Activated CD8-positive, alpha-beta memory T cell treated with anti-CD3 and anti-CD28 coated beads for 1 hour (primary cell): ENCODE results near the gene ACTR6.
A peak's percentile ranks its signal among the peaks of the same experiment; 100 is the strongest.
"Not testable (repeated sequence)": the region's sequence is repeated elsewhere in the genome, so short reads cannot be mapped to it uniquely, and the experiment has no call there.

ENCODE experiments used
- DNase-seq, 2 donors: peaks; one replicate each; pipeline ENCODE4 v3.0.0-alpha.2; 2020; ENCODE audit warnings: low read depth in 1 of 2; ENCODE audit errors: extremely low read depth in 1 of 2

Gene ACTR6

DNA sequence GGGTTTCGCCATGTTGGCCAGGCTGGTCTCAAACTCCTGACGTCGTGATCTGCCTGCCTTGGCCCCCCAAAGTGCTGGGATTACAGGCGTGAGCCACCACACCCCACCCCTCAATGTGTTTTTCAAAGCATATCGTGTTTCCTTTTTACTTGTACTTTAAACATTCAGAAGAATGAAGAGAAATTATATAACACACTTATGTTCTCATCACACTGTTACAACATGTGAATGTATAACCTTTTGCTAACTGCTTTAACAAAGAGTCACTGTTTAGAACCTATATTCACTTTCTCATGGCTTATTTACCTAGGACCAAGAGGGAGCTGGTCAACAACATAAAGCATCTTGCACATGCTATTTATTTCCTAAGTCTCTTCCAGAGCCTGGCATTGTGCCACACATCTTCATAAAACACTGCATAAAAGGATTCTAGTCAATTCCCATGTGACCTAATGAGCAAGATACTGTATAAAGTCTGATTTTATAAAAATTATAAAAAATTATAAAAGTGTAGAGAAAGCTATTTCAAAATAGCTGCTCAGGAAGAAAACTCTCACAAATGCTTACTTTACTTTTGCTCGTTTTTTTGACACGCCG, 16.0 kb upstream of the ACTR6 start:
- DNase-seq = no peak

DNA sequence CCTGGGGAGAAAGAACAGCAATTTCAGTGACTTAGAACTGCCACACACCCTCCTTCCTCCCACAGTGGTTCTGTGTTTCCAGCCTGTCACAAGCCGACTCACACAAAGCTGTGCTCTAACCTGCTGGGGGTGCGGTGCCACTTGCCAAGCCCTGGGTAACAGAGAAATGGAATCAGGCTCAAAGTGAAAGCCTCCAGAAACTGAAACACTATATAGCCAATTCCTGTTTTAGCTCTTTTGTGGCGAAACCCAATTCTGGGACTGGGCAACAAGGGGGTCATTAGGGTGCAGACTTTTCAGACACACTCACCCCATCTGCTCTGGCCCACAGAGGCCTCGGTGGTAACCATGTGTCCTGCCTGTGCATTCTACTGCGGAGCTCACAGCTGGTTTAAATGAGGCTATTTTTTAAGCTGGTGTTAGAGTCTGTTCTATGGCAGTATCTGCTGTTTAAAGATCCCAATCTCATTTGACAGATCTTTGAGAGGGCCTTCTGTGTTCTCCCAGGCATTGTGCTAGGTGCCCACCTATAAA, 15.2 kb upstream of the ACTR6 start:
- DNase-seq = no peak

DNA sequence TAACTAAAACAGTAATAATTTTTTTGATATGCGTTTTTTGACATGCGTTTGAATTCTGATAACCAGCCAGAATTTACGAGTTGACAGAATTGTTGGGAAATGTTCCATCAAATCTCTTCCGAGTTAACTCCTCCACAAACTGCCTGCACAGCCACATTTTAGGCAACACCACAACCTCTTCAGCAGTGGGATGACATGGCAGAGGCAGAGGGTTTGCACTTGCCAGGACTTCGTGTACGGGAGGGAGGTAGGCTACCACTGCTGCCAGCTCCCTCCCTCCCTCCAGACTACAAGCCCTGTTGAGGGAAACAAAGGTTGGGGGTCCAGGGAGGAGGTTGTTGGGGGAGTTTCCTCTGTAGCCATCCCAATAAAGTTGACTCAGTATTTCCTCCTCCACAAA, 14.5 kb upstream of the ACTR6 start:
- no peak for DNase-seq

DNA sequence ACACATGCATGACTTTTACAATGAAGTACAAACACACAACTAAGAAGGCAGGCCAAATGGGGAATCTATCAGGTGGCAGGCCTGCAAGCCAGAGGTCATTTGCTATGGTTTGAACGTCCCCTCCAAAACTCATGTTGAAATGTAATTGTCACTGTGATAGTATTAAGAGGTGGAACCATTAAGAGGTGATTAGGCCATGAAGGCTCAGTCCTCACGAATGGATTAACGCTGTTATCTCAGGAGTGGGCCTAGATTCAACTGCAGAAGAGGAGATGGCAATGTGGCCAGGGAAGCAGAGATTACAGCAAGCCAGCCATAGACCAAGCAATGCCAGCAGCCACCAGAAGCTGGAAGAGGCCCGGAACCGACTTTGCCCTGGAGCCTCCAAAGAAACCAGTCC, 13.5 kb upstream of the ACTR6 start:
- DNase-seq = no peak

DNA sequence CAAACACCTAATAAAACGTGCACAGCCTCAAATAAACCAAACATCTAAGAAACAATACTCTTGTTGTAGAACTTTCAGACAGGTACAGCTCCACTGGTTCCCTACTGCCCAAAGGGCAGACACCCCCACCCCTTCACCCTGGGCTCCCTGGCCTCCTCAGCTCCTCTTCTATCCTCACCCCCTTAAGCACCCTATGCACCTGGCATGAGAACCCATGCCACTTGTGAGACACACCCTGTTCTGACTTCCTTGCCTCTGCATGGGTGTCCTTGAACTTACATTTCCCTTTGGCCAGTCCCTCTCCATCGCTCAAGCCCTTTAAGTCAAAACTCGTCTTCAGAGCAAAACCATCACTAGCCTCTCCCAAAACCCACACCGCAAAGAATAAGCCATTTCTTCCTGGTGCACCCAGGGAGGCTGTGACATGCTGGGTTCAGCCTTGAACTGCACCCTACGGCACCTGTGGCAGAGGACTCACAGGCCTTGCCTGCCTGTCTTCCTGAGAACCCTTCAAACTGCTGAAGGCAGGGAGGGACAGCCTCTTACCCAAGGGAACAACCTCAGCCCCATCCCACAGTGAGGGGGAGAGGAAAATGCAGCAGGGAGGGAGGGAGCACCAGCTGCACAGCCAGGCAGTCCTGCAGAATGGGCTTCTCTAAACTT, 12.6 kb upstream of the ACTR6 start:
- DNase-seq = no peak

DNA sequence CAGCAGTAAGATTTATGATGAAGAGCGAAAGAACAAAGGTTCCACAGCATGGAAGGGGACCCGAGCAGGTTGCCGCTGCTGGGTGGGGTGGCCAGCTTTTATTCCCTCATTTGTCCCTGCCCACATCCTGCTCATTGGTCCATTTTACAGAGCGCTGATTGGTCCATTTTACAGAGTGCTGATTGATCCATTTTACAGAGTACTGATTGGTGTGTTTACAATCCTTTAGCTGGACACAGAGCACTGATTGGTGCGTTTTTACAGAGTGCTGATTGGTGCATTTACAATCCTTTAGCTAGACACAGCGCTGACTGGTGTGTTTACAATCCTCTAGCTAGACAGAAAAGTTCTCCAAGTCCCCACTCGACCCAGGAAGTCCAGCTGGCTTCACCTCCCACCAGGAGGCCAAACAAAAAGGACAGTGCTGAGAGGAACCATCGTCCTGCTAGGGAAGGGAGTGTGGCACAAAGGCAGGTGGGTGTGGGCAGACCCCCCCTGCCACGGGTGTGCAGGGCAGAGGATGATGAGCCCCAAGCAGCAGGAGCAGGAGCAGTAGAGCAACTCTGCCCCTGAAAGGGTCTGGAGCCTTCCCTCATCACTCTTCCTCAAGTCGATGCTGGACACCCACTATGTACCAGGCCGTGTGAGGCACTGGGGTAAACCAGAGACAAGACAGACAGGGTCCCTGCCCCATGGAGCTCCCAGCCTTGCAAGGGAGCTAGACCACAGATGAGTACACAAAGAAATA, 11.6 kb upstream of the ACTR6 start:
- not testable (repeated sequence) for DNase-seq

DNA sequence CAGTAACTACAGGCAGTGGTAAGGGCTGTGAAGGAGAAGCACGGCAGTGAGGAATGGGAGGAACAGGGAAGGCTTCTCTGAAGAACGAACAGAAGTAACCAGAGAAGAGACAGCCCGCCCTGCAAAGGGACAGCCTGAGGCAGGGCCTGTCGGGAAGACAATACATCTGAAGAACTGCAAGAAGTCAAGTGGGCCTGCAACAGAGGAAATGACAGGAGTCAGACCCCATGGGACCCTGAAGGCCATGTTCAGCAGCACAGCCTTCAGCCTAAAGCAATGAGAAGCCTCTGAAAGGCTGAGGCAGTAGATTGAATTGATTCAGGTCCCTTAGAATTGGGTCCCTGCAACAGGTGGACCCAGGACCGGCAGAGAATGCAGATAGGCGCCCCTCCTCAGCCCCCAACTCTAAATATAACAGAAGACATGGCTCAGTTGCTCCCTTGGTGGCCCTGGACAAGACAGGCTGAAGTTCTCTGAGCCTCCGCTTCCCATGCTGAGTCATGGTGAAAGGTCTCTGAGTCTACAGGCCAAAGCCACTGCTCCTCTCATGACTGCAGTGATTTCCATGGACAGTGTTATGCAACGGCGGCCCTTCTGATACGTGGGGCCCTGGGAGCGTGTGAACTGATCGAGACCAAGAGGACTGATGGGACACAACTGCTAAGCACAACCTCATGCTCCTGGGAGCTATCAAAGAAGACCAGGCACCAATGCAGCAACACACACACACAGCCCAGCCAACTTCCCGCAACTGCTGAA, 10.8 kb upstream of the ACTR6 start:
- no peak for DNase-seq

DNA sequence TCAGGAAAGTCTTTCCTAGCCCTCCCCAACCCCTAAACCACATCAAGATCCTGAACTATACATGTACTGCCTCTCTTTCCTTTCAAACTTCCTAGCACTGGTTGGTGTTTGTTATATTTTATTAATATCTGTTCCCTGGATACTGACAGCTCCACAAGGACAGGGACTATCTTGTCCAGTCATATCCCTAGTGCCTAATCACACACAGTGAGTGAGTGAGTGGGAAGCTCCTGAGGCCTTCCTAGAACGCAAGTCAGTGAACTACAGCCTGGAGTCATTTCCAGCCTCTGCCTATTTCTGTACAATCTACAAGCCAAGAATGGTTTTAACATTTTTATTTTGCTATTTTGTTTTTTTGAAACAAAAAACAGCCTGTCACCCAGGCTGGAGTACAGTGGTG, 7.5 kb upstream of the ACTR6 start:
- no peak for DNase-seq

DNA sequence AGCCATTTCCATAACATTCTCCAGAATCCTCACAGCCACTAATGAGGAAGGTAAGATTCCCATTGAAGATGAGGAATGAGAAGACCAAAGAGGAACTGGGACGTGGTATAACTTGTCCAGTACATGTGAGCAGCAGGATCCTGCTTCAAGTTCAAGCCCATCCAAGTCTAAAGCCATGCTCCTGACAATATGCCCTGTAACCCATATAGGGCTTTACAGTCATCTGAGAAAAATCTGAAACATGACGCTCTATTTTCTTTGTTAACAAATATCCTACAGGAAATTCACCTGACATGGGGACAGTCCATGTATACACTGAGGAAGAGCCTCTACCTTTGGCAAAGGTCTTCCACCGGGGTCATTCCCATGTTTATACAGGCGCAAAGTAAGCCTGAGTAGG, 3.1 kb upstream of the ACTR6 start:
- DNase-seq = no peak

DNA sequence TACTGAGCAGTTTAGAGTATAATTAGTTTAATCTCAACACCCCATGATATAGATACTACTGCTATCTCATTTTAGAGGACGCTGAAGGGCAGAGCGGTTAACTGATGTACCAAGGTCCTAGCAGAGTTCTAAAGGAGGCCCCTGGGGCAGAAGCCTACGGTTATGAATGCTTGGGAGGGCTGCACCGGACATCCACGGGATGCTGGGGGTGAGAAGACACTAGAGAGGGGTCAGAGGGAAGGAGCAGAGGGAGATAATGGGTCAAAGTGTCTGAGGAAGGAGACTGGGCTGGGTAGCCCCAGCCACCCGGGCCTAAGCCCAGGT, 1.6 kb upstream of the ACTR6 start:
- DNase-seq = no peak

DNA sequence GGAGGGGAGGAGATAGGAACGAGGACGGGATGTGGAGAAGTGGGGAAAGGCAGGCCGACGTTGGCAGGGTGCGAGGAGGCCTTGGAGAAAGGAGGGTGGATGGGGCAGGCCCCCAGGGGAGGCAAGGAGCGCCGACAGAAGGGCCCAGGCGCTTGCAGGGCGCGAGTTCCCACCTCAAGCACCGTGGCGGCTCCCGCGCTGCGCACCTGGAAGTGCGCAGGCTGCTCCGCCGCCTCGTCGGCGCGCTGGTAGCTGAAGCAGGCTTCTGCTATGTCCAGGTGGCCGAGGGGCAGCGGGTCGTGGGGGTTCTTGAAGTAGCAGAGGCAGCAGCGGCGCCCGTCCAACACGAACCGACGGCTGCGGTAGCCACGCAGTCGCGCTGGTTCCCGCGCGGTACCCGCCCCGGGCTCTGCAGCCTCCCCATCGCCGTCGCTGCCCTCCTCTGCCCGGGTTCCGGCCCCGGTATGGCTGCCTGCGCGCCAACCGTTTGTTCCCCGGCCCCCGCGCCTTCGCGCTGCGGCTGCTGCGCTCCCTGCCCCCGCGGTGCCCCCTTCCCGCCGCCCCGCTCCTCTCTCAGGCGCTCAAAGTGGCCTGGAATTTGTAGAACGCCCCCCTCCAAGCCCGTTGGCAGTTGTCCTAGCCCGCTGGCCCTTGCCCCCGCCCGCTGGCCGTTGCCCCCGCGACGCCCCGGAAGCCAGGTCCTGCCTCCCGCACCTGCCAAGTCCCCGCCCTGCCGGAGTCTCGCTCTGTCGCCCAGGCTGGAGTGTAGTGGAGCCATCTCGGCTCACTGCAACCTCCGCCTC, 1.1 kb upstream of the ACTR6 start:
- DNase-seq = peak; percentile 38 to 67

DNA sequence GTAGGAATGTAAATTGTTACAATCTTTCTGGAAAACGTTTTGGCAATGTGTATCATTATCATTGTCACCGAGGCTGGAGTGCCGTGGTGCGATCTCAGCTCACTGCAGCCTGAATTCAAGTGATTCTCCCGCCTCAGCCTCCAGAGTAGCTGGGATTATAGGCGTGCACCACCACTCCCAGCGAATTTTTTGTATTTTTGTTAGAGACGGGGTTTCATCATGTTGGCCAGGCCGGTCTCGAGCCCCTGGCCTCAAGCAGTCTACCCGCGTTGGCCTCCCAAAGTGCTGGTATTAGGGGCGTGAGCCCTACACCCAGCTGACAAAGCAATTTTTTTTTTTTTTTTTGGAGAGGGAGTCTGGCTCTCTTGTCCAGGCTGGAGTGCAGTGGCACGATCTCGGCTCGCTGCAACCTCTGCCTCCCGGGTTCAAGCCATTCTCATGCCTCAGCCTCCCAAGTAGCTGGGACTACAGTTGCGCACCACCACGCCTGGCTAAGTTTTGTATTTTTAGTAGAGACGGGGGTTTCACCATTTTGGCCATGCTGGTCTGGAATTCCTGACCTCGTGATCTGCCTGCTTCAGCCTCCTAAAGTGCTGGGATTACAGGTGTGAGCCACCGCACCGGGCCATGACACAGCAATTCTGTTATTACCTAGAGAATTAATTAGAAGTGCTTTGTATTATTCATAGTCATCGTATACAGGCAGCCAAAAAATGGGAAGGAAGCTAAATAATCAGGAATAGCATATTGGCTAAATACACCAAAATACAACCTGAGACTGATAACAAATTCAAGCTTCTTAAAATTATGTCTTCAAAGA, 1.2 kb downstream of the ACTR6 start:
- no peak for DNase-seq

DNA sequence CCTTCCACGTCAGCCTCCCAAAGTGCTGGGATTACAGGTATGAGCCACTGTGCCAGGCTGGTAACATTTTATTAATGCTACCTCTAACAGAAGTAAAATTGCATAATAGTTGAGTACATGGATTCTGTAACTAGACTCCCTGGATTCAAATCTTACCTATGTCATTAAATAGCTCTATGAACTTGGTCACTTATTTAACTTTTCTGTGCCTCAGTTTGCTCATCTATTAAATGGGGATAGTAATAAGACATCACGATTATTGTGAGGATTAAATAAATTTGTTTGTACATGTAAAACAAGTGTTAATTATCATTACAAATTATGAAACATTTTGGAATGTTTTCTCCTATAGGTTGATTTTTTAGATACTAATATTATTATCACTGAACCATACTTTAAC, 6.7 kb downstream of the ACTR6 start:
- DNase-seq = no peak

DNA sequence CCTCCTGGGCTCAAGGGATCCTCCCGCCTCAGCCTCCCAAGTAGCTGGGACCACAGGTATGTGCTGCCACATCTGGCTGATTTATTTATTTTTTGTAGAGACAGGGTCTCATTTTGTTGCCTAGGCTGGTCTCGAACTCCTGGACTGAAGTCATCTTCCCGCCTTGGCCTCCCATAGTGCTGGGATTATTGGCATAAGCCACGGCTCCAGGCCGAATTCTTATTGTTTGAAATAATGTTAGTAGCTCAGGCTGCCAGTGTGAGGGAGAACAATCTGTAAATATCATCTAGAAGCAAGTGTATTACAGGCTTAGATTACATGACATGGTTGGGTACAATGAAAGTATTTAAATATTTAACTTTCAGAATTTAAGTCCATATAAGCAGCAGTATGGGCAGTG, 8.2 kb downstream of the ACTR6 start:
- no peak for DNase-seq

DNA sequence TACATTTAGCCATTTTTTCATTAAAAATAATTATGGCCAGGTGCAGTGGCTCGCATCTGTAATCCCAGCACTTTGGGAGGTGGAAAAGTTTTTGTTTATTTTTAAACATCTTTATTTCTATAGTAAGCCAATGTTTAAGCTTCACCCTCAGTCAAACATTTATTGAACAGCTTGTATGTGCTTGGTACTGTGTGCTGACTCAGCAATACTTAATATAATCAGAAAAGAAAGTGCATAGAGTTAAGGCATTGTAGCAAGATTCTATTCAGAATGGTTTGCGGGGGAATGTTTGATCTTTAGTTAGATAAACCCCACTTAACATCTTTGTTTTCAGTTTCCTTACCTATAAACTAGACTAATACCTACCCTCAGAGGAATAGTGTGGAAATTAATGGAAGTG, 11.1 kb downstream of the ACTR6 start:
- DNase-seq = no peak

DNA sequence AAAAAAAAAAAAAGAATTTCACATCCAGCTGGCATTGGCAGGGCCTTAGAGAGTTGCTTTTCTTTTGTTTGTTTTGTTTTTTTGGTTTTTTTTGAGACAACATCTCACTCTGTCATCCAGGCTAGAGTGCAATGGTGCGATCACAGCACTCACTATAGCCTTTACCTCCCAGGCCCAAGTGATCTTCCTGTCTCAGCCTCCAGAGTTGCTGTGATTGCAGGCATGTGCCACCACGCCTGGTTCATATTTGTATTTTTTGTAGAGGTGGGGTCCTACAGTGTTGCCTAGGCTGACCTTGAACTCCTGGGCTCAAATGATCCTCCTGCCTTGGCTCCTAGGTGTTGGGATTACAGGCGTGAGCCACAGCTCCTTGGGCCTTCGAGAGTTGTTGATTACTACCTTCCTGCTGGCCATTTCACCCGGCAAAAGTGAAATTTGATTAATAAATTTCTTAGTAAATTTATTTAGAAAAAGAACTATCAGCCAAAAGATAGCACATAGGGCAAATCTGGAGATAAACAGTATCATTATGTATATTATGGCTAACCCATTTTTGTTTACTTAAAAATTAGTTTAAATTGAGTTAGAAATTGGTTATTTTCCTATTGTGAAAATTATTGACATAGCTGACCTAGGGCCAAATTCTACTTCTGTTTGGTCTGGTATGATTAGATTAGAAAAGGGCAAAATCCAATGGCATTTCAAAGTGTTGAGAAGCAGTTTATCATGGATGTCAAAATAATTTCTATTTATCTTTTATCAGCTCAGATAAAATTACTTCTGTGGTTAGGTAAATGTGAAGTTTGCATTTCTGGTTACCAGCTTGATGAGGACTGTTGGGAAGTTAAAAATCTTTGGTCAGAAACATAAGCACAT, 12.6 kb downstream of the ACTR6 start:
- DNase-seq = no peak

DNA sequence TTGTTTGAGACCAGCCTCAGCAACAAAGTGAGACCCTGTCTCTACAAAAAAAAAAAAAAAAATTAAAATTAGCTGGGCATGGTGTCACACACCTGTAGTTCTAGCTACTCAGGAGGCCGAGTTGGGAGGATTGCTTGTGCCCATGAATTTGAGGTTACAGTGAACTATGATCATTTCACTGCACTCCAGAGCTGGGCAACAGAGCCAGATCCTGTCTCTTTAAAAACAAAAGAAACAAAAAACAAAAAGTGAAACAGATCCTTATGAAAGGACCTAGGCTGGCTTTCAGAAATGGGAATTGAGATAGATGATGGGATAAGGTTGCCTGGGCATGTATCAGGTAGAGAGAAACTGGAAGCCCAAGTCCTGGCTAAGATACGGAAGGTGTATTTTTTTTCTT, 13.9 kb downstream of the ACTR6 start:
- no peak for DNase-seq

DNA sequence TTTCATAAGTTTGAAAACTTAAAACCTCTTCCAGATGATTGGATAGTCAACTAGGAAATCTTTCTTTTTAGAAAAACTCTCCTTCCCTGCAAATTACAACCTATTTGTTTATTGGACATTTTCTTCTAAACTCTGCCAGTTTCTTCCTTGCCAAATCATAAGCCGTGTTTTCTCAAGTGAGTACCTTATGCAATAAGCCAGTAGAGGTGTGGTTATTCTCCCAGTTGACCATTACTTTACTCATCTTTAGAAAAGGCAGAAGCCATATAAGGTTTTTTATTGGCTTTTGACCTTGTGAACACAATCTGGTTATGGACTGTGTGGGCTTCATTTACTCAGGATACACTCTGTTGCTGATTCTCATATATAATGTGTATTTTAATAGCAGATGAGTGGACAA, 14.6 kb downstream of the ACTR6 start:
- DNase-seq = no peak

DNA sequence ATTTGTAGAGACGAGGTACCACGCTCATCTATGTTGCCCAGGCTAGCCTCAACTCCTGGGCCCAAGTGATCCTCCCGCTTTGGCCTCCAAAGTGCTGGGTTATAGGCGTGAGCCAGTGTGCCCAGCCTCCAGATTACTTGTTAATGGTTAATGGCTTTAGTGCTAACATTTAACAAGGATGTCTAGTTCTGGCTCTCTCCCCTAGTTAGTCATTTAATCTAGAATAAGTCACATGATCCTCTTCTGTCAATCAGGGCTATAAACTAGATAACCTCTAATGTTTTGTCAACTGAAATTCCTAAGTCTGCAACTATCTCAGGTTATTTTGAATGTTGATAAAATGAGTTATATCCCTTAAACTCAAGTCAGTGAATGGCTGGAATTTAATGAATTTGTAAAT, 15.7 kb downstream of the ACTR6 start:
- no peak for DNase-seq
